Measurements from ENCODE around the gene CORO7. TPM values are rescaled to one million over a fixed set of nuclear protein-coding genes. Genes with fewer than 3 reads are reported as not detected.

CORO7 gene
- 10 to 100 TPM; 10.1 to 23.6 (median 18.6) TPM for polyA plus RNA-seq

DNA sequence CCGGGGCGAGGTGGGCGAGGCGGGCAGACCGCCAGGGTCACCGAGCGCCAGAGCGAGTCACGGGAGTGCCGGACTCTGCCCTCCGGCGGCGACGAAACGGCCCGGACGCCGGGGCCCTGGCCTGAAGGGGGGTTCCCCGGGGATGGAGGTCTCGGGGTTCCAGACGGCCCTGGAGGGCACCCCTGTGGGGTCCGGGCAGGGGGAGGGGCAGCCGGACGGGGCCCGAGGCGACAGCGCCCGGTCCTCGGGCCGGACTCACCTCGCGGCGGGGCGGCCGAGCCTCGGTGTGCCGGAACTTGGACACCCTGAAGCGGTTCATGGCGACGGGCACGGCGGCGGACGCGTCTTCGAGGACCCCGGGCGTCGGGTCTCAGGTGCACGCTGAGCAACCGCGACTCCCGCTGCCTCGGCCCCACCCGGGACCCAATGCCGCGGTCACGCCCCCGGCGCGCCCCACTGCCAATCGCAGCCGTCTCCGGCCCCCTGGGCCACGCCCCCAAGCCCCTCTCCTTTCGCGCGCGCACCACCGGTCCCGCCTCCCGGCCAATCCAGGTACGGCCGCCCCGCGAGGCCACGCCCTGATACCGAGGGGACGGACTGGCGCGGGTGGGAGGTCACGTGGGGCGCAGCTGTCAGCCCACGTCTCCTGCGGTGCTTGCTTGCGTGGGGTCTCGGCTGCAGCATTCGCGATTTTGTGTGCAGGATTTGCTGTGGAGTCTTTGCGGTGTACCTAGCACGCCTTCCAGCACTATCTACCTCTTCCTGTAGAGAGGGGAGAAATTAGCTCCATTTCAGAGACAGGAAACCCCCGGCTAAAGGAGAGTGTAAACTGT, at the start of gene CORO7:
TSS of gene CORO7 (minus strand) at position 397 of the 833 bp plus-strand sequence. CDS start at position 319, 78 bp downstream.
- peak within 1 kb of the TSS; percentile 87 for H3K27ac ChIP-seq (ENCODE audit: low read depth, low read length)
- WGBS, 3 donors = 0% methylated on average over 69 to 92 of the region's 92 CpGs

DNA sequence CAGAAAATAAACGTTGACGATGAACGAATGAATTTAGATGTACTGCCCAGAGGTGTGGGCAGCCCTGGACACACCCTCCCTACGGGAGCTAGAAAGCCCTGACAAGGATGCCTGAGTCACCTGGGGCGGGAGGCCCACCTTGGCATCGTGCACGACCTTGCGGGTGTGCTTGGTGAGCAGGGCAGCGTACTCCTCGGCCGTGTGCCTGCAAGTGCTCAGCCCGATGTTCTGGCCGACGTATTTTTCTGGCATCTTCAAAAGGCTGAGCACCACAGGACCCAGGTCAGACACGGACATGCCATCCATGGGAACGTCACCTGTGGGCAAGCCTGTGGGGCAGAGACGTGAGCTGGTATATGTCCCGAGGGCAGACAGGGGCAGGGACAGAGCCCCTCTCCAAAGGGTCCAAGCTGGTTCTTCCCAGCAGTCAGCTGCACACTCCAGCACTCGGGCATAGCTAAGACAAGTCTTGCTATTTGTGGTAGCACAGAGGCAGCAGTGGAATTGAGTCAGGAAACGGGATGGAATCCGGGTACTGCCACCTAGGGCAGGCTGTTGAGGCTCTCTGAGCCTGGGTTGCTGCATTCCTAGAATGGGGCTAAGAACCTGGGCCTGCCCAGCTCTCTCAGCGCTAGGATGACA, 47.2 kb upstream of the CORO7 start:
- WGBS, 3 donors = 86 to 90% (median 87%) methylated on average over 22 of the region's 22 CpGs
- H3K27ac ChIP-seq (ENCODE audit: low read depth, low read length) = no peak overlapping the region

DNA sequence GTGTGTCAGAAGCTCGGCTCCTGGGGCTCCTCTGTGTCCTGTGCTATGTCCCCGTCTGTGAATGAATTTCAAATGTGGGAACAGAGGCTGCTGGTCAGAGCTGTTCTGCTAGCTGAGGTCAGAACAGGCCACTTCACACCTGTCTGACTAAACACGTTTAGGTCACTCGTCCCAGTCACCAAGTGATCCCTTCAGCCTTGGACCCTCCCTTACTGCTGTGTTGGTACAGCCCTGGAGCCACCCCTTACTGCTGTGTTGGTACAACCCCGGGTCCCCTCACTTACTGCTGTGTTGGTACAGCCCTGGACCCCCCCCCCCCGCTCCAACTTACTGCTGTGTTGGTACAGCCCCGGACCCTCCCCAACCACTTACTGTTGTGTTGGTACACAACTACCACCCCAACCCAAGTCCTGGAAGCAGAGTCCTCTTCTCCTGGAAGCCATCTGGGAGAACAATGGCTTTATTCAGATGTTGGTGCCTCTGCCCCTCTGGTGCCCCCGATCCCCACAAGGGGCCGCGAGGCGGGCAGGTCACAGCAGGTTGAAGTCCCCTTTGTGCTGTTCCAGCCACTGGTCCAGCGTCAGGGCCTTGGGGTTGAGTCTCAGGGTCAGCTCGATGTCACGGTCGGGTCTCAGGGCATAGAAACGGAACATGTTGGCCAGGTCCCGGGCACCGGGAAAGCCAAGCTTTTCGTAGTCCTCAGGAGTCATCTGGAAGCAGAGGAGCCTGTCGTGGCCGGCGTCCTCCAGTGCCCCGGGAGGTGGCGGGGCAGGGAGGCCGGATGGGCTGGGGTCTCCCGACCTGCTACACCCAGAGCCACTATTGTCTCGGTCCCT, 45.1 kb upstream of the CORO7 start:
- WGBS, 3 donors = 72 to 85% (median 83%) methylated on average over 27 of the region's 27 CpGs
- H3K27ac ChIP-seq (ENCODE audit: low read depth, low read length) = no peak overlapping the region

DNA sequence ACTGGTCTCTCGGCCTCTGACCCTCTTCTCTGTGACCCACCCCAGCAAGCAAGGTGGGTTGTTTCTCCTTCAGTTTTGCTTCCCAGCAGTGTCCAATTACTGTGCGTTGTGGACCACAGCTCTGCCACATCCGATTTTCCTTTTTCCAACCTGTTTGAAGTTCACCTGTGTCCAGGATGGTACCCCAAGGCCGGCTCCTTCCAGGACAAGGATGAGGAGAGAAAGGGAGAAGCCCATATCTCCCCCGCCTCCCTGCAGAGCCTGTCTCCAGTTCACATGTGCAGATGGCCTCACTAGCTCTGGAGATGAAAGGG, 44.5 kb upstream of the CORO7 start:
- 89 to 94% (median 90%) methylated on average over 5 of the region's 5 CpGs for WGBS, 3 donors
- H3K27ac ChIP-seq (ENCODE audit: low read depth, low read length) = no peak overlapping the region

DNA sequence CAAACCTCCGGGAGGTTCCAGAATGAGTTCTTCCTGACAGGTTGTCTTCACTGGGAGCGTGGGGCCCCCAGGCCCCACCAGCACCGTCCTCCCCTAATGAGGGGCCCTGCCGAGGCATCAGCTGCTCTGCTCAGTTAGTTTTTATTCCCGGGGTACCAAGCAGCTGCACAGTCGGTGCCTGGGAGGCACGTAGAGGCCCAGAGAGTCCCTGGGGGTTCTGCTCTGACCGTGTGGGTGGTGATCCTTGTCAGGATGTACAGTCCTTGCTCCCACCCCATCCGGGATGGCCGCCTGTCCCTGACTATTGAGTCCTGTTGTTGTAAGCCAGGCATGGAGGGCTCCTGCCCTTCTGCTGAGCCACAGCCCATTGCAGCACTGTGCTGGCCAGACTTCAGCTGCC, 39.6 kb upstream of the CORO7 start:
- 72 to 84% (median 83%) methylated on average over 9 to 10 of the region's 10 CpGs for WGBS, 3 donors
- no peak overlapping the region for H3K27ac ChIP-seq (ENCODE audit: low read depth, low read length)

DNA sequence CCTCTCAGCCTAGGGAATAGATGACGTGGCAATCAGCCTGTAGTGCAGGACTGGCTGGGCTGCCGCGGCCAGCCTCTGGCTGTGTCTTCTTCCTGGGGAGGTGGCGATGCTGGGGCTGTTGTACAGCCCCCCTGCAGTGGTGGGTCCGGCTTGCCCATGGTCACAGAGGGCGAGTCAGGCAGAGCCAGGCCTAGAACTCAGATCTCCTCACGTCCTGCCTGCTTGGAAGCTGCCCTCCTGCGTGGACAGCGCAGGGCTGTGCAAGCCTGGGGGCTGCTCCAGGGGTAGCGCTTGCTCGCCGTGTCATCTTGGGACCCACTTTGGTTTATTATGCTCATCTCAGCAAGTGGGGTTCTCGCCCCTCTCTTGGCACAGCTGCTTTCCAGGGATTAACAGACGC, 38.7 kb upstream of the CORO7 start:
- H3K27ac ChIP-seq (ENCODE audit: low read depth, low read length) = no peak overlapping the region
- 90 to 92% (median 91%) methylated on average over 14 of the region's 14 CpGs for WGBS, 3 donors

DNA sequence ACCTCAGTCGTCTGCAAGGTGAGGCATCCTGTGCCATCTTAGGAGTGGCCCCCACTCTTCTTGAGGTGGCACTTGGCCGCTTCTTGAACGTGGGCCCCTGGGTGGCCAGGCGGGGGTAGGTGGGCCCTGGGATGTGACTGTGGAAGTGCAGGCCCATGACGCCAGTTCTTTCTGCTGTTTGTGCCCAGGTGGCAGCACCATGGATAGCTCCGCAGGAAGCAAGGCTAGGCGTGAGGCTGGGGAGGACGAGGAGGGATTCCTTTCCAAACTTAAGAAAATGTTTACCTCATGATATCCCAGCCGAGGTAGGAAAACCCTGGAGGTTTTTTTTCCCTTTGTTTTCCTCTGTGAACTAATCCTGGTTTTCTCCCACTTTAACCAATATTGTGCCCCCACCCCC, 38.2 kb upstream of the CORO7 start:
- H3K27ac ChIP-seq (ENCODE audit: low read depth, low read length) = no peak overlapping the region
- WGBS, 3 donors = 83 to 85% (median 84%) methylated on average over 9 of the region's 9 CpGs

DNA sequence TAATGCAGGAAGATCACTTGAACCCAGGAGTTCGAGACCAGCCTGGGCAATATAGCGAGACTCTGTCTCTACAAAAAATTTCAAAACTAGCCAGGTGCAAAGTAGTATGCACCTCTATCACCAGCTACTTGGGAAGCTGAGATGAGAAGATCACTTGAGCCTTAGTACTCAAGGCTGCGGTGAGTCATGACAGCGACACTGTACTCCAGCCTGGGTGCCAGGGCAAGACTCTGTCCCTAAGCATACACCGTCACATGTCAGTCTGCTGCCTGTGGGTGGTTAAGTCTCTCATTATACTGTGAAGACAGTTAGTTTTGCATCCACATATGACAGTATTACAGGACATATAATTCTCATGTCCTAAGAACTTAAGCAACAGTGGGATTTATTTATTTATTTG, 36.3 kb upstream of the CORO7 start:
- no peak overlapping the region for H3K27ac ChIP-seq (ENCODE audit: low read depth, low read length)
- 96 to 99% (median 97%) methylated on average over 5 of the region's 5 CpGs for WGBS, 3 donors

DNA sequence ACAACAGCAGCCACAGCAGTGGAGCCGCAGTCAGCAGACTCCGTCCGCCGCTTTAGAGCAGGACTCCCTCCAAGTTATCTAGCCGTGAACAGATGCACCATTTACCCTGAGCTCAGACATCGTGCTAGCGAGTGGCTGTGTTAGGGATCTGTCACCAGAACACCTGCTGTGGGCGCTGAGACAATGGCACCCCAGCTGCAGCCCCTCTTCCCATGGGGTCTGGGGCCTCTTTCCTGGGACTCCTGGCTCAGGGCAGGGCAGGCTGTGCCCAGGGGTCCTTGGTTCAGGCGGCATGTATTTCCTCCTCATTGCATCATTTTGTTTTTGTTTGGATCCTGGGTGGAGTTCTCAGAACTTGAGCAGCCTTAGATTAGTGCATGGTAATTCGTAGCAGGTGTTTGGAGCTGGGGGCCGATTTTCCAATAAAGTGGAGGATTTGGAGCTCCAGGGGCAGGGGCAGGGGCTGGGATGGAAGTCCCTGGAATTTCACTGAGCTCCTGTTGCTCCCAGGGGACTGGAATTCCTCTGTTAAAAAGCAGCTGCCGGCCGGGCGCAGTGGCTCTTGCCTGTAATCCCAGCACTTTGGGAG, 34.6 kb upstream of the CORO7 start:
- H3K27ac ChIP-seq (ENCODE audit: low read depth, low read length) = no peak overlapping the region
- WGBS, 3 donors = 91 to 95% (median 93%) methylated on average over 14 of the region's 14 CpGs

DNA sequence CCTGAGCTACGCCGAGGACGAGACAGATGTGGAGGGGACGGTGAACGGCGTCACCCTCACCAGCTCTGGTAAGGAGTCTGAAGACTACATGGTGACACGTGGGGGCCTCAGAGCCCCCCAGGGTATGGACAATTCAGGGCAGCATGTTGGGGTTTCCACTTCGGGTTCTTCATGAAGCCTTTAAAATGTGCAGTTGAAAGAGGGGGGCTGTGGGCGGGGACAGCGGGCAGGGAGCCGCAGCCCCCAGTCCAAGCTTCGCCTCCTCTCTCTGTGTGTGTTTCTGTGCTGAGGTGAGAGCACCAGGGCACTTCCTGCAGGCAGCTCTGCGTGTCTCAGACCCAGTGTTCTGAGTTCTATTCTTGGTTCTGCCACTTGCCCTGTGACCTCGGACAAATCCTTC, 34.0 kb upstream of the CORO7 start:
- H3K27ac ChIP-seq (ENCODE audit: low read depth, low read length) = no peak overlapping the region
- 93 to 95% (median 93%) methylated on average over 13 to 14 of the region's 14 CpGs for WGBS, 3 donors

DNA sequence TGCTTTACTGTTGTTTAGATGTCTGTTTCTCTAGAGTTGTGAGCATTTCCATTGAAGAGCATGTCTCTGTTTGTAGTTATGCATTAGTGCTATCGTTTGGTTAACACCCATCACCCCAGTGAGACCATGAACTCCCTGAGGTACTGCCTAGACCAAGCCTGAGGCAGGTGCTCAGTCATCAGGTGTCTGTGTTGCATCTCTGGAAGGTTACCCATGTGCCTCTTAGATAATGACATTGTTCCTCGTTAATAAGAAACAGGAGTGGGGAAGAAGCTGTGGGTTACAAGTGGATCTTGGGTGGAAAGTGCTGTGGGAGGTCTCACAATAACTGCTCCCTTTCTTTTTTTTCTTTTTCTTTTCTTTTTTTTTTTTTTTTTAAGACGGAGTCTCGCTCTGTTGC, 27.6 kb upstream of the CORO7 start:
- no peak overlapping the region for H3K27ac ChIP-seq (ENCODE audit: low read depth, low read length)

DNA sequence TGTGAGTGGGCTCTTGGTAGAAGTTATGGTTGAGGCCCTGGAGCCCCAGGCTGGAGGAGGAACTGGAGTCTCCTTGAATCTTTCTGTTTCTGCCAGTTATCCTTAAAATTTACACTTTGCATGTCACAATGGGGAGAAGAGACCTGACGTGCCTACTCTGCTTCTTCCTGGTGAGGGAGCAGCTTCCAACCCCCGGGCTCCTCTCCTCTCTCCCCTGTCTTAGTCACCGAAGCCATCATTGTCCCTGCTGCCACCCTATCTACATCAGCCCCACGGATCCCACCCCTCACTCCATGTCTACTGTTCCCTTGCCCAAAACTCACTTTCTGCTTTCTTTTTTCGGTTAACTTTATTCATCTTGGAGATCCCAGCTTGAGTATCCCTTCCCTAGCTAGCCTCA, 26.9 kb upstream of the CORO7 start:
- no peak overlapping the region for H3K27ac ChIP-seq (ENCODE audit: low read depth, low read length)
- WGBS, 3 donors = 76 to 80% (median 78%) methylated on average over 5 of the region's 5 CpGs

More for the DNA sequence above, 27.6 kb upstream of the CORO7 start:
- 85 to 95% (median 92%) methylated on average over 4 of the region's 4 CpGs for WGBS, 3 donors

DNA sequence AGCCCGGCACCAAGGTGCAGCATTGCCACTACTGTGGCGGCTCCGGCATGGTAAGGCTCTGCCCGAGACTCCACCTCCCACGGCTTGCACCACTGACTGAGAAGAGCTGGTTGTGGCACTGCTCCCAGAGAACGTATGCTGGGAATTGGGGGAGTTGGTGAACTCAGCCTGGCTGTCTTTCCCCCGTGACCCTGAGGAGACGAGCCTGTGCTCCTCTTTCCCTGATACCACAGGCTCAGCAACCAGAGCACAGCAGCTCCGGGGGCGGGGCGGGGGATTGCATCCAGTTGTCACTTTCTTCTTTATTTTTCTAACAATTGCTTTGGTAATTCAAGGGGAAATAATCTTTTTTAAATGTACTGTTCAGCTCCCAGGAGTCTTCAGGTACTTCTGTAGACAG, 26.0 kb upstream of the CORO7 start:
- WGBS, 3 donors = 88 to 94% (median 92%) methylated on average over 11 of the region's 11 CpGs
- H3K27ac ChIP-seq (ENCODE audit: low read depth, low read length) = no peak overlapping the region

DNA sequence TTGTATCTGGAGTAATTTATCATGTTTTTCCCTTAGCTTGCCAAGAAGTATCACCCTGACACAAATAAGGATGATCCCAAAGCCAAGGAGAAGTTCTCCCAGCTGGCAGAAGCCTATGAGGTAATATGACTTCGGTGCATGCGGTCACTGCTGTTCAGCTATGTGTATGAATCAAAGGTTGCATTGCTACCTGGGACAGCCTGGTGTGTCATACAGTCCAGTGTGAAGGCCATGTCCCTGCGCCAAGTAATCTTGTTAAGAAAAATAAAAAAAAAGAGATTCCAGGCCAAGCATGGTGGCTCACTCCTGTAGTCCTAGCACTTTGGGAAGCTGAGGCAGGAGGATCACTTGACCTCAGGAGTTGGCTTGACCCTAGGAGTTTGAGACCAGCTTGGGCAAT, 21.0 kb upstream of the CORO7 start:
- no peak overlapping the region for H3K27ac ChIP-seq (ENCODE audit: low read depth, low read length)
- WGBS, 3 donors = 94 to 99% (median 95%) methylated on average over 3 of the region's 3 CpGs

DNA sequence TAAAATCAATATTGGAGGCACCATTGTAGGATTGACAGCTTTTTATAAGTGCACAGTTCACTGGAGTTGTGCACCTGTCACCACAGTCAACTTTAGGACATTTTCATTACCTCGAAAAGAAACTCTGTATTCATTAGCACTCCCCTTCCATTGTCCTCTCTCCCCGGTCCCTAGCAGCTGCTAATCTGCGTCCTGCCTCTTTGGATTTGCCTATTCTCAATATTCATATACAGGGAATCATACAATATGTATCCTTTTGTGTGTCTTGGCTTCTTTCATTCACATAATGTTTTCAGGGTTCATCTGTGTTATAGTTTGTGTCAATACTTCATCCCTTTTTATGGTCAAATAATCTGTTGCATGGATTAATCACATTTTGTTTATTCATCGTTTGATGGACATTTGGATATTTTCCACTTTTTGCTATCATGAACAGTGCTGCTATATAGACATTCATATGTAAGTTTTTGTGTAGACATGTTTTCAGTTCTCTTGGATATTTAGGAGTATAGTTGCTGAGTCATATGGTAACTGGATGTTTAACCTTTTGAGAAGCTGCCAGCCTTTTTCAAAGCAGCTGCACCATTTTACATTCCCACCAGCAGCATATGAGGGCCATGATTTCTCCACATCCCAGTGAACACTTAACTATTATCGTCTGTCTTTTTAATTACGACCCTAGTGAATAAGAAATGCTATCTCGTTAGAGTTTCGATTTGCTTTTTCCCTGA, 19.1 kb upstream of the CORO7 start:
- 77 to 88% (median 85%) methylated on average over 8 of the region's 8 CpGs for WGBS, 3 donors
- H3K27ac ChIP-seq (ENCODE audit: low read depth, low read length) = no peak overlapping the region

DNA sequence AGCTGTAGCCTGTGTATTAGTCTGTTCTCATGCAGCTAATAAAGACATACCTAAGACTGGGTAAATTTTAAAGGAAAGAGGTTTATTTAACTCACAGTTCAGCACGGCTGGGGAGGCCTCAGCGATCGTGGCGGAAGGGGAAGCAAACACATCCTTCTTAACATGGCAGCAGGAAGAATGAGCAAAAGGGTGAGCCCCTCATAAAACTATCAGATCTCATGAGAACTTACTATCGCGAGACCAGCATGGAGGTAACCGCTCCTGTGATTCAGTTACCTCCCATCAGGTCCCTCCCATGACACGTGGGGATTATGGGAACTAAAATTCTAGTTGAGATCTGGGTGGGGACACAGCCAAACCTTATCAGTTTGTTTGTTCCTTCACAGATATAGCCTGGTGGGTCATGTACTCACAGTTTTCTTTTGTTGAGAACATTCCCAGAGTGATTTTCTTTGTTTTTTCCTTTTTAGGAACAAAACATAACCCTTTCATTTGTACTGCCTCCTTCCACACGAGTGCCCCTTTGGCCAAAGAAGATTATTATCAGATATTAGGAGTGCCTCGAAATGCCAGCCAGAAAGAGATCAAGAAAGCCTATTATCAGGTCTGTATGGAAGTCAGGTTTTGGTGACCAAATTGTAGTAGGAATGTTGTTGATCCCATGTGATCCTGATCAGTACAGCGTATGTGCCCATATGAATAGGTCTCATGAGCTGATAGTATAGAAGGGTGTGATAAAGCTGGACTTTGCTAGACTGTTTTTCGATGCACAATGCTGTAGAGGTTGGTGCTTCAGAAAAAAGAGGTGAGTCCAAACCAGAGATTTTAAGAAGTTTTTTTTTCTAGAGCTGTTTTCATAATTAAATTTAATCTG, 17.8 kb upstream of the CORO7 start:
- WGBS, 3 donors = 72 to 89% (median 84%) methylated on average over 12 of the region's 12 CpGs
- no peak overlapping the region for H3K27ac ChIP-seq (ENCODE audit: low read depth, low read length)

DNA sequence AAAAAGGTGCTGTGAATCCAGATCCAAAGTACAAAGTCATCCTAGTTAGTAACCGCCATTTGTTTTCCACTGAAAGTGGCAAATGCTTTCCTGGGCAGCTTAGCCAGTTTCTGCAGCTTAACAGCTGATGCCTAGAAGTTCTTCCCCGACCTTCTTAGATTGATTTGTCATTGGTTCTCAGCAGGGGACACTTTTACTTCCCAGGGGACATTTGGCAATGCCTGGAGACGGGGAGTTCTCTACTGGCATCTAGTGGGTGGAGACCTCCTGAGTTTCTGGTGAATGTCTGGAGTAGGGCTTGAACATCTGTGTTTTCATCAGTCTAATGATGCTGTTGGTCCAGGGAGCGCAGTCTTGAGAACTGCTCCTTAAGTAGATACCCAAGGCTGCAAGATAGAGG, 16.8 kb upstream of the CORO7 start:
- no peak overlapping the region for H3K27ac ChIP-seq (ENCODE audit: low read depth, low read length)

More for the DNA sequence above, 16.8 kb upstream of the CORO7 start:
- WGBS, 3 donors = 86 to 88% (median 88%) methylated on average over 4 of the region's 4 CpGs

Measured in adipose tissue (tissue), 3 donors.